HTERT RPE-1 (cell line): ENCODE measurements around the gene CAP1.
"Not testable (repeated sequence)": the region's sequence is repeated elsewhere in the genome, so short reads cannot be mapped to it uniquely, and the experiment has no call there.

Experiments used
- in situ Hi-C: fragments of 300-500 bp; cut with MboI; formaldehyde crosslinking; loops from 4 replicates; pipeline ENCODE4 v1.14.3; 2020; ENCODE audit warnings: low sequenced_read_pairs

CAP1 gene

GRCh38 chr1:40058097-40058452 is 17.5 kb downstream of the CAP1 start:
- in situ Hi-C loops = no loop called here

GRCh38 chr1:40058453-40059337 is 18.2 kb downstream of the CAP1 start:
- in situ Hi-C loops = no loop called here

- in situ Hi-C loops = no loop called here
Measured at GRCh38 chr1:40059338-40059959, 18.9 kb downstream of the CAP1 start.

GRCh38 chr1:40059960-40060750 is 19.6 kb downstream of the CAP1 start:
- in situ Hi-C loops = no loop called here

GRCh38 chr1:40064797-40065499 is 24.4 kb downstream of the CAP1 start:
- in situ Hi-C loops = no loop called here

- in situ Hi-C loops = no loop called here
Measured at GRCh38 chr1:40067023-40067422, 26.5 kb downstream of the CAP1 start.

GRCh38 chr1:40067851-40068250 is 27.3 kb downstream of the CAP1 start:
- in situ Hi-C loops = no loop called here

GRCh38 chr1:40072142-40072541 is 31.6 kb downstream of the CAP1 start:
- in situ Hi-C loops = no loop called here

- in situ Hi-C loops = no loop called here
Measured at GRCh38 chr1:40073062-40073461, 32.5 kb downstream of the CAP1 start.

GRCh38 chr1:40075266-40075665 is 34.7 kb downstream of the CAP1 start:
- in situ Hi-C loops = no loop called here

- in situ Hi-C loops = no loop called here
Measured at GRCh38 chr1:40076895-40077312, 36.4 kb downstream of the CAP1 start.

- in situ Hi-C loops = no loop called here
Measured at GRCh38 chr1:40078512-40079333, 38.2 kb downstream of the CAP1 start.

- in situ Hi-C loops = no loop called here
Measured at GRCh38 chr1:40079774-40080400, 39.4 kb downstream of the CAP1 start.

GRCh38 chr1:40081871-40082270 is 41.3 kb downstream of the CAP1 start:
- in situ Hi-C loops = no loop called here

GRCh38 chr1:40084750-40085149 is 44.2 kb downstream of the CAP1 start:
- in situ Hi-C loops = not testable (repeated sequence)

- in situ Hi-C loops = no loop called here
Measured at GRCh38 chr1:40090652-40091355, 50.3 kb downstream of the CAP1 start.

GRCh38 chr1:40092241-40092640 is 51.7 kb downstream of the CAP1 start:
- in situ Hi-C loops = no loop called here

GRCh38 chr1:40092706-40093639 is 52.4 kb downstream of the CAP1 start:
- in situ Hi-C loops = no loop called here
